ENCODE results near the gene ACTL8. TPM values are rescaled to one million over a fixed set of nuclear protein-coding genes. Genes with fewer than 3 reads are reported as not detected.

The ACTL8 gene
- polyA plus RNA-seq, 1 experiment: not detected

DNA sequence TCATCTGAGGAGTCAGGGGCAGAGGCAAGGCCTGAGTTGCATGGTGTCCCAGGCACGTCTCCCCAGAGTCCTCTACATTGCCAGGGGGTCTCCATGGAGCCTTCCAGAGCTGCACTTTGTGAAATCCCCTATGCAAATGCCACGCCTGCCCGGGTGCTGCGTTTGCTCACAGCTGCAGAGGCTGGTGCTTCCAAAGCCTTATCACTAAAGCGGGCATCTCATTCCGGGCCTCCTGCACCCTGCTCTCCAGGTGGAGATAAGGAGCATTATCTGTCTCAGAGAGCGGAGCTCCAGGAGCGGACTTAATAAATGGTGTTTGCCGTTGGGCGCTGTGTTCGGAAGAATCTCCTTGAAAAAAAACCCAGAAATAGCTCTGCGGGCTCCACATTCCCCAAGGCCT is 25.9 kb upstream of the ACTL8 start:
- Histone ChIP-seq H3K27me3 (ENCODE audit: control insufficient read depth, insufficient read depth, low read length) (peaks cover 8% of the 10 kb centered on the region), H3K9me3 (ENCODE audit: control insufficient read depth, insufficient read depth, low read length) (no peaks in the 10 kb centered on the region; the same call in 1 of the 2 replicates), H3K4me3 (ENCODE audit: low read depth, low read length) (no peak overlapping the region), H3K27ac (ENCODE audit: low read depth, low read length) (no peak overlapping the region)
- TF ChIP-seq, protein P1, sequence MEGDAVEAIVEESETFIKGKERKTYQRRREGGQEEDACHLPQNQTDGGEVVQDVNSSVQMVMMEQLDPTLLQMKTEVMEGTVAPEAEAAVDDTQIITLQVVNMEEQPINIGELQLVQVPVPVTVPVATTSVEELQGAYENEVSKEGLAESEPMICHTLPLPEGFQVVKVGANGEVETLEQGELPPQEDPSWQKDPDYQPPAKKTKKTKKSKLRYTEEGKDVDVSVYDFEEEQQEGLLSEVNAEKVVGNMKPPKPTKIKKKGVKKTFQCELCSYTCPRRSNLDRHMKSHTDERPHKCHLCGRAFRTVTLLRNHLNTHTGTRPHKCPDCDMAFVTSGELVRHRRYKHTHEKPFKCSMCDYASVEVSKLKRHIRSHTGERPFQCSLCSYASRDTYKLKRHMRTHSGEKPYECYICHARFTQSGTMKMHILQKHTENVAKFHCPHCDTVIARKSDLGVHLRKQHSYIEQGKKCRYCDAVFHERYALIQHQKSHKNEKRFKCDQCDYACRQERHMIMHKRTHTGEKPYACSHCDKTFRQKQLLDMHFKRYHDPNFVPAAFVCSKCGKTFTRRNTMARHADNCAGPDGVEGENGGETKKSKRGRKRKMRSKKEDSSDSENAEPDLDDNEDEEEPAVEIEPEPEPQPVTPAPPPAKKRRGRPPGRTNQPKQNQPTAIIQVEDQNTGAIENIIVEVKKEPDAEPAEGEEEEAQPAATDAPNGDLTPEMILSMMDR (IDR thresholded peaks at IDR 0.05; ENCODE audit: low read depth, low read length): no peak
- ChIA-PET POLR2A (no interaction called here), CTCF (no interaction called here)
- no peak for DNase-seq (ENCODE audit: low read depth, low spot score)

DNA sequence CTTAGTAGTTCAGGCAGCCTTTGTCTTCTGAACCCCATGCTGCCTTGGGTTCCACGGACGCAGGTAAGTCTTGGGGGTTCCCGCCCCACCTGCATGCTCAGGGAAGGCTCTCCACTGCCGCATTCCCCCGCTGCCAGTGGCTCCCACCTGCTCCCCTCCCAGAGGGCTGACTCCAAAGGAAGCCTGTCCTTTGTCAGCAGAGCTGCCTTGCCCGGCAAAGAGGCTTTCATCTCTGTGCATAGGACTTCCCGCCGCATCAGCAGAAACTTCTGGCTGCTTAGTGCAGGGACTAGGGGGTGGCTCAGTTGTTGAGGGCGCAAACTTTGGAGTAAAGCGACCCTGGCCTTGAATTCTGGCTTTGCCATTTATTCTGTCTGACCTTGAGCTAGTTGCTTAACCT is 25.2 kb upstream of the ACTL8 start:
- H3K9me3 ChIP-seq (ENCODE audit: control insufficient read depth, insufficient read depth, low read length): no peaks in the 10 kb centered on the region; the same call in 1 of the 2 replicates
- H3K27me3 ChIP-seq (ENCODE audit: control insufficient read depth, insufficient read depth, low read length): peaks cover 8% of the 10 kb centered on the region
- TF ChIP-seq, protein P1 (IDR thresholded peaks at IDR 0.05; ENCODE audit: low read depth, low read length): no peak
- ChIA-PET CTCF (no interaction called here), POLR2A (no interaction called here)
- H3K27ac ChIP-seq (ENCODE audit: low read depth, low read length): no peak overlapping the region
- no peak overlapping the region for H3K4me3 ChIP-seq (ENCODE audit: low read depth, low read length)
- DNase-seq (ENCODE audit: low read depth, low spot score): no peak

DNA sequence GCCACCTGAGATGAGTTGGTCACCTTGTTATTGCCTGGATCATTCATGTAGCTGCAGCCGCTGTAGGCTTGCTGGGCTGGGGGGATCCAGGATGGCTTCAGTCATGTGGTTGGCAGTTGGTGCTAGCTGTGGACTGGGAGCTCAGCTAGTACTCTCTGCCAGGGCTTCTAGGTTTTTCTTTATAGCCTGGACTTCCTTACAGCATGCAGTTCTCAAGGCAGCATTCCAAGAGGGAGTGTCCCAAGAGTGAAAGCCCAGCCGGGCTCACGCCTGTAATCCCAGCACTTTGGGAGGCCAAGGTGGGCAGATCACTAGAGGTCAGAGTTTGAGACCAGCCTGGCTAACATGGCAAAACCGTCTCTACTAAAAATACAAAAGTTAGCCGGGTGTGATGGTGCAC is 23.7 kb upstream of the ACTL8 start:
- Histone ChIP-seq H3K27me3 (ENCODE audit: control insufficient read depth, insufficient read depth, low read length) (peaks cover 6% of the 10 kb centered on the region), H3K9me3 (ENCODE audit: control insufficient read depth, insufficient read depth, low read length) (no peaks in the 10 kb centered on the region; the same call in 1 of the 2 replicates), H3K27ac (ENCODE audit: low read depth, low read length) (no peak overlapping the region), H3K4me3 (ENCODE audit: low read depth, low read length) (no peak overlapping the region)
- CTCF ChIA-PET: no interaction called here
- POLR2A ChIA-PET: no interaction called here
- no peak for DNase-seq (ENCODE audit: low read depth, low spot score)
- TF ChIP-seq, protein P1 (IDR thresholded peaks at IDR 0.05; ENCODE audit: low read depth, low read length): no peak

DNA sequence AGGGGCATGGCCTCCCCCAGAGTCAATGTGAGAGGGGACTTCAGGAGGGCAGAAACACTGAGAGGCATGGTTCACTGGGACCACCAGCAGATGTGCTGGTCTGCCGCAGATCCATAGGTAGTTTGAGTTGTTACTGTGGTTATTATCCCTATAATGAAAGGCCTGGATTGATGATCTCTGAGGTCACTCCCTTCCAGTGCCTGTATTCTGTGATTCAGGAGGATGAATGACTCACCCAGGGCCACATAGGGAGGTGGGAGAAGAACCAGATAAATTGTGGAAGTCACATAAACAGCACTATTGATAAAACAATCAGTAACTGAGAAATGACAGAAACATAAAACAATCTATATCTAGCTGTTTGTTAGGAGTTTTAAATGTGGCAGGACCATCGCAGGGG is 22.7 kb upstream of the ACTL8 start:
- H3K9me3 ChIP-seq (ENCODE audit: control insufficient read depth, insufficient read depth, low read length): no peaks in the 10 kb centered on the region; the same call in 1 of the 2 replicates
- ChIA-PET CTCF (interaction anchor here (1.0 kb wide), 1 partner anchor 36 kb away, joined by 3 read pairs; no protein-coding TSS in a partner anchor), POLR2A (no interaction called here)
- H3K27ac ChIP-seq (ENCODE audit: low read depth, low read length): no peak overlapping the region
- DNase-seq (ENCODE audit: low read depth, low spot score): no peak
- H3K27me3 ChIP-seq (ENCODE audit: control insufficient read depth, insufficient read depth, low read length): peaks cover 5% of the 10 kb centered on the region
- H3K4me3 ChIP-seq (ENCODE audit: low read depth, low read length): no peak overlapping the region
- TF ChIP-seq, protein P1 (IDR thresholded peaks at IDR 0.05; ENCODE audit: low read depth, low read length): no peak

DNA sequence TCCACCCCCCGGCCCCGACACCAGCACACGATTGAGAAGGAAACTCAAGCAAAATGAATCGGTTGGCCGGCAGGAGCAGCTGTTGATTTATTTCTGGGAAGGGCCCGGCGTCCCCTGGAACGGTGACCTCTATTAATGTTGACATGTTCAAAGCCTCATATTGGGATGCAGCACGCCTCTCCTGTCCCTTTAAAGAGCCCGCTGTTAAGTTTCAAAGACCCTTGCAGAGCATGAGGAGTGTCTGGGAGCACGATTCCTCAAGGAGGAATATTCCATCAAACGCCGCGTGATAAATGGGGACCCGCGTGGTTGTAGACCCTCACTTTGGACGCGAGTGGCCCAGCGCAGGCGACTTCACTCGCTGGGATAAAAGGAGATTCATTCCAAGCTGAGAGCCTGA is 21.5 kb upstream of the ACTL8 start:
- CTCF ChIA-PET: no interaction called here
- DNase-seq (ENCODE audit: low read depth, low spot score): no peak
- H3K27ac ChIP-seq (ENCODE audit: low read depth, low read length): no peak overlapping the region
- peaks cover 5% of the 10 kb centered on the region for H3K27me3 ChIP-seq (ENCODE audit: control insufficient read depth, insufficient read depth, low read length)
- POLR2A ChIA-PET: no interaction called here
- TF ChIP-seq, protein P1 (IDR thresholded peaks at IDR 0.05; ENCODE audit: low read depth, low read length): no peak
- no peaks in the 10 kb centered on the region for H3K9me3 ChIP-seq (ENCODE audit: control insufficient read depth, insufficient read depth, low read length)
- H3K4me3 ChIP-seq (ENCODE audit: low read depth, low read length): no peak overlapping the region
